HL-60 (cell line): Measurements from ENCODE around the gene LACC1.

Experiments used
- DNase-seq, 2 experiments: peaks; one replicate each; pipeline ENCODE4 v3.0.0-alpha.2; 2010 to 2020; ENCODE audit warnings: low read depth in 1 of 2, low spot score in 1 of 2
- H3K27ac ChIP-seq: fragments of 250-450 bp; sonication (Bioruptor Pico); replicated peaks from 2 replicates; pipeline ENCODE4 v1.5.1; 2020; ENCODE audit warnings: mild to moderate bottlenecking, moderate library complexity
- H3K27me3 ChIP-seq: fragments of 250-450 bp; sonication (Bioruptor Pico); 2 replicates; pipeline ENCODE4 v1.5.1; 2021; ENCODE audit warnings: mild to moderate bottlenecking, moderate library complexity; ENCODE audit not compliant: insufficient read depth, poor library complexity, severe bottlenecking
- H3K4me3 ChIP-seq: replicated peaks from 2 replicates; pipeline ENCODE4 v1.5.1; 2011; ENCODE audit warnings: mild to moderate bottlenecking, control low read depth, low read length; ENCODE audit not compliant: insufficient read depth
- CTCF ChIP-seq: IDR thresholded peaks from one replicate; pipeline ENCODE4 v1.5.1; 2011; ENCODE audit warnings: low read length, control low read depth, inconsistent platforms; ENCODE audit not compliant: insufficient read depth
- GABPA ChIP-seq: IDR thresholded peaks from 2 replicates; pipeline ENCODE4 v1.6.1; 2012; ENCODE audit warnings: low read depth
- POLR2AphosphoS5 ChIP-seq: IDR thresholded peaks from 2 replicates; pipeline ENCODE4 v1.6.1; 2012; ENCODE audit warnings: low read depth
- REST ChIP-seq: IDR thresholded peaks from 2 replicates; pipeline ENCODE4 v1.6.1; 2012; ENCODE audit warnings: low read depth; ENCODE audit not compliant: insufficient replicate concordance
- SPI1 ChIP-seq: IDR thresholded peaks from 2 replicates; pipeline ENCODE4 v1.6.1; 2012; ENCODE audit warnings: low read depth, mild to moderate bottlenecking, borderline replicate concordance

LACC1 gene

GRCh38 chr13:43920965-43921674 lies 41.4 kb downstream of the LACC1 start:
- no peak overlapping the region for H3K4me3 ChIP-seq
- no peak overlapping the region for H3K27ac ChIP-seq
- DNase-seq, result no peak
- TF ChIP-seq SPI1, result no peak
- TF ChIP-seq CTCF, result no peak
- H3K27me3 ChIP-seq, result peaks cover 4% of the 10 kb centered on the region

- H3K27me3 ChIP-seq, result peaks cover 7% of the 10 kb centered on the region
- H3K27ac ChIP-seq, result no peak overlapping the region
- no peak overlapping the region for H3K4me3 ChIP-seq
- no peak for DNase-seq
- TF ChIP-seq REST (no peak), SPI1 (no peak), POLR2AphosphoS5 (no peak), CTCF (no peak), GABPA (no peak)
Observed at GRCh38 chr13:43924549-43925245, 45.0 kb downstream of the LACC1 start.

- Histone ChIP-seq H3K27me3 (peaks cover 6% of the 10 kb centered on the region), H3K27ac (no peak overlapping the region), H3K4me3 (no peak overlapping the region)
- TF ChIP-seq GABPA (no peak), CTCF (no peak), POLR2AphosphoS5 (no peak), REST (no peak), SPI1 (no peak)
- no peak for DNase-seq
Observed at GRCh38 chr13:43929947-43930346, 50.2 kb downstream of the LACC1 start.

- no peak for DNase-seq
- TF ChIP-seq SPI1, result no peak
- TF ChIP-seq CTCF, result no peak
- TF ChIP-seq POLR2AphosphoS5, result no peak
- TF ChIP-seq REST, result no peak
- TF ChIP-seq GABPA, result no peak
- no peak overlapping the region for H3K4me3 ChIP-seq
- H3K27me3 ChIP-seq, result peaks cover 8% of the 10 kb centered on the region
- H3K27ac ChIP-seq, result no peak overlapping the region
Observed at GRCh38 chr13:43933378-43933777, 53.7 kb downstream of the LACC1 start.
